Upper lobe of left lung (tissue), 4 donors: ENCODE results near the gene TRAPPC5.

Source experiments
- CTCF ChIP-seq, 6 experiments: fragments of 450-650 bp in 4 of 6; fragments of 200-600 bp in 2 of 6; sonication (generic) in 2 of 6; IDR thresholded peaks; one replicate each; pipeline ENCODE4 v1.5.1; 2016 to 2019; ENCODE audit warnings: antibody characterized with exemption in 6 of 6
- EP300 ChIP-seq, 4 donors: sonication (generic); formaldehyde crosslinking; IDR thresholded peaks; one replicate each; pipeline ENCODE4 v1.5.1; 2017; ENCODE audit warnings: antibody characterized with exemption in 4 of 4, control low read depth in 2 of 4
- POLR2A ChIP-seq, 4 donors: fragments of 450-650 bp; IDR thresholded peaks; one replicate each; pipeline ENCODE4 v1.5.1; 2016 to 2017; ENCODE audit warnings: antibody characterized with exemption in 4 of 4, mild to moderate bottlenecking in 2 of 4
- POLR2AphosphoS5 ChIP-seq, 2 donors: sonication (generic); formaldehyde crosslinking; IDR thresholded peaks; one replicate each; pipeline ENCODE4 v1.5.1; 2017; ENCODE audit warnings: antibody characterized with exemption in 2 of 2

- no peak for TF ChIP-seq CTCF (IDR thresholded peaks at IDR 0.05)
- no peak for TF ChIP-seq POLR2A (IDR thresholded peaks at IDR 0.05)
- no peak for TF ChIP-seq POLR2AphosphoS5 (IDR thresholded peaks at IDR 0.05)
- no peak for TF ChIP-seq EP300 (IDR thresholded peaks at IDR 0.05)
Observed at GRCh38 chr19:7689165-7689564, 8.5 kb downstream of the TRAPPC5 start.
